Fibroblast of skin of right quadriceps (primary cell): ENCODE results near the gene NDUFA12.

ENCODE experiments used
- DNase-seq: peaks from one replicate; pipeline ENCODE4 v3.0.0-alpha.2; 2013

NDUFA12 gene

GRCh38 chr12:94979941-94980340, 23.6 kb downstream of the NDUFA12 start:
- no peak for DNase-seq

- no peak for DNase-seq
Observed at GRCh38 chr12:94977766-94978468, 25.6 kb downstream of the NDUFA12 start.

- DNase-seq = peak; percentile 85
Observed at GRCh38 chr12:94973221-94973620, 30.3 kb downstream of the NDUFA12 start.

- no peak for DNase-seq
Observed at GRCh38 chr12:94972795-94973194, 30.7 kb downstream of the NDUFA12 start.

GRCh38 chr12:94971923-94972322, 31.6 kb downstream of the NDUFA12 start:
- no peak for DNase-seq

GRCh38 chr12:94970560-94970959, 32.9 kb downstream of the NDUFA12 start:
- DNase-seq = no peak

- DNase-seq = no peak
Observed at GRCh38 chr12:94969424-94969823, 34.1 kb downstream of the NDUFA12 start.

GRCh38 chr12:94965982-94966630, 37.4 kb downstream of the NDUFA12 start:
- DNase-seq = no peak

GRCh38 chr12:94963649-94964048, 39.8 kb downstream of the NDUFA12 start:
- DNase-seq = no peak

- no peak for DNase-seq
Observed at GRCh38 chr12:94962670-94963069, 40.8 kb downstream of the NDUFA12 start.

GRCh38 chr12:94961911-94962310, 41.6 kb downstream of the NDUFA12 start:
- no peak for DNase-seq

- no peak for DNase-seq
Observed at GRCh38 chr12:94961256-94961824, 42.2 kb downstream of the NDUFA12 start.

GRCh38 chr12:94957006-94957405, 46.5 kb downstream of the NDUFA12 start:
- no peak for DNase-seq

- DNase-seq = no peak
Observed at GRCh38 chr12:94954948-94955592, 48.4 kb downstream of the NDUFA12 start.

GRCh38 chr12:94954029-94954685, 49.3 kb downstream of the NDUFA12 start:
- DNase-seq = peak; percentile 9

- DNase-seq = no peak
Observed at GRCh38 chr12:94952325-94952724, 51.2 kb downstream of the NDUFA12 start.

- no peak for DNase-seq
Observed at GRCh38 chr12:94951071-94951934, 52.2 kb downstream of the NDUFA12 start.

GRCh38 chr12:94948232-94948810, 55.2 kb downstream of the NDUFA12 start:
- DNase-seq = no peak

- DNase-seq = no peak
Observed at GRCh38 chr12:94942663-94943062, 60.8 kb downstream of the NDUFA12 start.

GRCh38 chr12:94941440-94941862, 62.0 kb downstream of the NDUFA12 start:
- peak; percentile 83 for DNase-seq

GRCh38 chr12:94940771-94941170, 62.7 kb downstream of the NDUFA12 start:
- no peak for DNase-seq

- no peak for DNase-seq
Observed at GRCh38 chr12:94938583-94938982, 64.9 kb downstream of the NDUFA12 start.
